Breast epithelium (tissue), 4 donors: ENCODE measurements around the gene C6orf163. TPM values are rescaled to one million over a fixed set of nuclear protein-coding genes. Genes with fewer than 3 reads are reported as not detected.

Source experiments
- DNase-seq, 2 donors: peaks; one replicate each; pipeline ENCODE4 v3.0.0-alpha.2; 2019; ENCODE audit warnings: low spot score in 2 of 2
- H3K27ac ChIP-seq, 2 donors: fragments of 200-600 bp; sonication (generic) in 1 of 2; one replicate each; pipeline ENCODE4 v1.5.1; 2016 to 2019; ENCODE audit warnings: mild to moderate bottlenecking in 1 of 2
- H3K27me3 ChIP-seq, 2 donors: fragments of 200-600 bp; sonication (generic) in 1 of 2; one replicate each; pipeline versions ENCODE4 v1.5.1 to v1.6.0; 2017 to 2019; ENCODE audit warnings: control low read depth in 1 of 2, mild to moderate bottlenecking in 1 of 2
- H3K36me3 ChIP-seq: fragments of 200-600 bp; one replicate; pipeline ENCODE4 v1.5.1; 2019
- H3K4me1 ChIP-seq, 2 donors: fragments of 200-600 bp; sonication (generic); one replicate each; pipeline ENCODE4 v1.5.1; 2016 to 2019; ENCODE audit warnings: control low read depth in 1 of 2
- H3K4me3 ChIP-seq, 3 donors: fragments of 200-600 bp; sonication (generic); 1 replicate in 2 of 3; 2 replicates in 1 of 3; pipeline ENCODE4 v1.5.1; 2016 to 2019; ENCODE audit warnings: mild to moderate bottlenecking in 3 of 3, moderate library complexity in 2 of 3
- H3K9me3 ChIP-seq, 2 donors: fragments of 200-600 bp; sonication (generic) in 1 of 2; one replicate each; pipeline ENCODE4 v1.5.1; 2016 to 2019; ENCODE audit warnings: control low read depth in 1 of 2
- CTCF ChIP-seq, 3 donors: fragments of 450-650 bp; IDR thresholded peaks; one replicate each; pipeline ENCODE4 v1.5.1; 2016 to 2017; ENCODE audit warnings: antibody characterized with exemption in 3 of 3, mild to moderate bottlenecking in 3 of 3, moderate library complexity in 3 of 3
- POLR2A ChIP-seq: fragments of 450-650 bp; IDR thresholded peaks from one replicate; pipeline ENCODE4 v1.6.1; 2016; ENCODE audit warnings: antibody characterized with exemption, mild to moderate bottlenecking, moderate library complexity
- POLR2AphosphoS5 ChIP-seq, 3 donors: sonication (generic); formaldehyde crosslinking; IDR thresholded peaks; one replicate each; pipeline ENCODE4 v1.6.1; 2017; ENCODE audit warnings: antibody characterized with exemption in 3 of 3
- intact Hi-C: fragments of 100-400 bp; cut with DNase I; formaldehyde crosslinking; loops from one replicate; pipeline ENCODE4 v1.15.1; 2023; ENCODE audit warnings: low total_unique reads
- total RNA-seq, 3 donors: library from RNA; depleted of rRNA; stranded (reverse); fragments of >200 nt; gene quantifications; one replicate each; pipeline ENCODE4 v1.1.0, GENCODE V29; 2016

C6orf163 gene
- total RNA-seq, 3 donors from 2014 or later = 3.5 to 6.2 (median 4.7) TPM

GRCh38 chr6:87351583-87351982, 7.0 kb downstream of the C6orf163 start:
- H3K4me1 ChIP-seq = no peaks in the 10 kb centered on the region
- H3K27ac ChIP-seq = no peak overlapping the region
- DNase-seq = no peak
- no peak overlapping the region for H3K4me3 ChIP-seq
- H3K9me3 ChIP-seq = no peaks in the 10 kb centered on the region
- H3K27me3 ChIP-seq = no peaks in the 10 kb centered on the region
- intact Hi-C loops = no loop called here
- no peaks in the 10 kb centered on the region for H3K36me3 ChIP-seq
- TF ChIP-seq POLR2A (no peak), POLR2AphosphoS5 (IDR thresholded peaks at IDR 0.05) (no peak), CTCF (IDR thresholded peaks at IDR 0.05) (no peak)

- no peaks in the 10 kb centered on the region for H3K27me3 ChIP-seq
- intact Hi-C loops = no loop called here
- H3K4me3 ChIP-seq = no peak overlapping the region
Observed at GRCh38 chr6:87356181-87356580, 11.6 kb downstream of the C6orf163 start.

GRCh38 chr6:87357479-87358196, 13.0 kb downstream of the C6orf163 start:
- no peaks in the 10 kb centered on the region for H3K27me3 ChIP-seq
- H3K9me3 ChIP-seq = no peaks in the 10 kb centered on the region
- intact Hi-C loops = no loop called here
- H3K4me1 ChIP-seq = no peaks in the 10 kb centered on the region
- no peak overlapping the region for H3K4me3 ChIP-seq
- H3K36me3 ChIP-seq = no peaks in the 10 kb centered on the region
- no peak for DNase-seq
- no peak overlapping the region for H3K27ac ChIP-seq
- TF ChIP-seq CTCF (IDR thresholded peaks at IDR 0.05) = no peak
- TF ChIP-seq POLR2AphosphoS5 (IDR thresholded peaks at IDR 0.05) = no peak
- no peak for TF ChIP-seq POLR2A

More at GRCh38 chr6:87356181-87356580, 11.6 kb downstream of the C6orf163 start:
- H3K27ac ChIP-seq = no peak overlapping the region
- no peaks in the 10 kb centered on the region for H3K36me3 ChIP-seq
- TF ChIP-seq POLR2AphosphoS5 (IDR thresholded peaks at IDR 0.05) (no peak), POLR2A (no peak), CTCF (IDR thresholded peaks at IDR 0.05) (no peak)
- no peaks in the 10 kb centered on the region for H3K9me3 ChIP-seq
- DNase-seq = no peak
- no peaks in the 10 kb centered on the region for H3K4me1 ChIP-seq

- Histone ChIP-seq H3K4me1 (no peaks in the 10 kb centered on the region), H3K27me3 (no peaks in the 10 kb centered on the region), H3K36me3 (no peaks in the 10 kb centered on the region), H3K27ac (no peak overlapping the region), H3K9me3 (peaks cover 6 to 10% of the 10 kb centered on the region in 2 donors), H3K4me3 (no peak overlapping the region)
- DNase-seq = no peak
- intact Hi-C loops = no loop called here
- TF ChIP-seq CTCF (IDR thresholded peaks at IDR 0.05) (no peak), POLR2A (no peak)
Observed at GRCh38 chr6:87364602-87365252, 20.1 kb downstream of the C6orf163 start.

GRCh38 chr6:87366072-87366827, 21.6 kb downstream of the C6orf163 start:
- intact Hi-C loops = no loop called here
- no peak for DNase-seq
- Histone ChIP-seq H3K4me3 (no peak overlapping the region), H3K27me3 (no peaks in the 10 kb centered on the region), H3K36me3 (no peaks in the 10 kb centered on the region), H3K4me1 (no peaks in the 10 kb centered on the region), H3K27ac (no peak overlapping the region), H3K9me3 (peaks cover 6 to 10% of the 10 kb centered on the region in 2 donors)
- TF ChIP-seq POLR2A (no peak), CTCF (IDR thresholded peaks at IDR 0.05) (no peak), POLR2AphosphoS5 (IDR thresholded peaks at IDR 0.05) (no peak)
